ENCODE results near the gene FGF4. TPM values are rescaled to one million over a fixed set of nuclear protein-coding genes. Genes with fewer than 3 reads are reported as not detected.

The FGF4 gene
- total RNA-seq, 2 donors from 2014 or later, result not detected

GRCh38 chr11:69734841-69735240 lies 40.3 kb downstream of the FGF4 start:
- intact Hi-C loops (cut with DNase I), result loop anchor here in 1 of 2 donors (10.0 kb wide), 1 partner anchor 120 kb away; no protein-coding TSS in a partner anchor
- no peak for DNase-seq (ENCODE audit: low spot score)

DNA sequence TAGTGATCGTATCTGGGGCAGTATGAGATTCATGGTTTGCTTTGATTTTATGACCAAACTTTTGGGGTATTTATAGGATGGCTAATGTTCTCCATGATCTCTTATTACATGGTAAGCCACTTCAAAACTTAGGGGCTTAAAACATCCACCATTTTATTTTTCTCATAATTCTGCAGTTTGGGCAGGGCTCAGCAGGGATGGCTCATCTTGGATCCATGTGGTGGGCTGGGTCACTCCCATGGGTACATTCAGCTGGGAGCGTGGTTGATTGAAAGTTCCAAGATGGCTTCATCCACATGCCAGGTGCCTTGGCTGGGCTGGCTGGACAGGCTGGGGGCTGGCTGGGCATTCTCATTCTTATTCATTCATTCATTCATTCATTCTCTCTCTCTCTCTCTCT lies 40.8 kb downstream of the FGF4 start:
- intact Hi-C loops (cut with DNase I), result loop anchor here in 1 of 2 donors (10.0 kb wide), 1 partner anchor 120 kb away; no protein-coding TSS in a partner anchor
- no peak for DNase-seq (ENCODE audit: low spot score)

- no peak for DNase-seq (ENCODE audit: low spot score)
- intact Hi-C loops (cut with DNase I), result loop anchor here in 1 of 2 donors (10.0 kb wide), 1 partner anchor 122 kb away; no protein-coding TSS in a partner anchor
These were observed 42.2 kb downstream of the FGF4 start for GRCh38 chr11:69732910-69733309.

DNA sequence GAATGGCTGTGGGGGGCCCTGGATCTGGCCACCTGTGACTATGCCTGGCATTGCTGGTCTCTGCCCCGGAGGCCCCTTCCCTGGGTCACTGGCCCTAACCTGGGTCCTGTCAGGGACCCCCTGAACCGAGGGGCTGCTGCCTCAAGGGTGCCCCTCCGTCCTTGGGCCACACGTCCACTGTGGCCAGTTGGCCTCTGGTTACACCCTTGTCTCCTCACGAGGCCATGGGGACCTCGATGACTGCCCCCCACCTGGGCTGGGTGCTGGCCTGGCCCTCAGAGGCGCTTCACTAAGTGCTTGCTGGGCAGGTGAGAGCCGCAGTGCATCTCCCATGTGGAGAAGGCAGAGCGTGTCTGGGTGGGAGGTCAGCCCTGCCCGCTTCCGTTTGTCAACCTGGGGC lies 44.0 kb downstream of the FGF4 start:
- no peak for DNase-seq (ENCODE audit: low spot score)
- intact Hi-C loops (cut with DNase I), result loop anchor here in 1 of 2 donors (10.0 kb wide), 1 partner anchor 124 kb away; no protein-coding TSS in a partner anchor

DNA sequence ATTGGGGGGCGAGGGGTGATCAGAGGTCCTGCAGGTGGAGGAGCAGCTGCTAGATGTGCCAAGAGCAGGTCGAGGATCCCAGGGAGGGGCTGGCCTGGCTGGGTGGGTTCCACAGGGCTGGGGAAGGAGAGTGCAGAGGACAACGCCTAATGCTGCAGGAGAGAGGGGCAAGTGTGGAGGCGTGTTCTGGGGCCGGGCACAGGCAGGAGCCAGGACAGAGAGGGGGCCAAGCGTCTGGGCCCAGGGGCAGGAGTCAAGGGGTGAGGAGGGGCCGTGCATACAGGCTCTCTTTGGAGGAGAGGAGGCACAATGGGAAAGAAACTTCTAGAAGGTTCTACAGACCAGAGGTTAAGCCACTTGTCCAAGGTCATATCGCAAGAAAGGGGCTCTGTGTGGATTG lies 44.6 kb downstream of the FGF4 start:
- DNase-seq (ENCODE audit: low spot score), result no peak
- intact Hi-C loops (cut with DNase I), result loop anchor here in 1 of 2 donors (10.0 kb wide), 1 partner anchor 124 kb away; no protein-coding TSS in a partner anchor

- intact Hi-C loops (cut with DNase I), result no loop called here
- no peak for DNase-seq (ENCODE audit: low spot score)
These were observed 45.9 kb downstream of the FGF4 start for GRCh38 chr11:69729252-69729651.

DNA sequence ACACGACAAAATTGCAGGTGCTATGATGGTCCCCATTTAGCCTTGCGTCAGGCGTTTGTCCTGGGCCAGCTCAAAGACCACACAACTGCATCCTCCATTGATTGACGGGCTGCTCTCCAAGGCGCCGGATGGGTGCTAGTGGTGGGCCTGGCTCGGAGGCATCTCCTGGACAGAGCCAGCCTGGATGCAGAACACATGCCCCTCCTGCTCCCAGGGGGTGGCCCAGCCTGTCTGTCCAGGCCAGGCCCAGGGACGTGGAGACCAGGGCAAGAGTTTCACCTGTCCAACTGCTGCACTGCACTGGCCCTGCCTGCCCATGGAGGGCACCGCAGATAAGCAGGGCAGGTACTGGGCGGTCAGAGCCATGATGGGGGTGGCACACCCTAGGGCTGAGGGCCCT lies 47.9 kb downstream of the FGF4 start:
- intact Hi-C loops (cut with DNase I), result no loop called here
- no peak for DNase-seq (ENCODE audit: low spot score)

DNA sequence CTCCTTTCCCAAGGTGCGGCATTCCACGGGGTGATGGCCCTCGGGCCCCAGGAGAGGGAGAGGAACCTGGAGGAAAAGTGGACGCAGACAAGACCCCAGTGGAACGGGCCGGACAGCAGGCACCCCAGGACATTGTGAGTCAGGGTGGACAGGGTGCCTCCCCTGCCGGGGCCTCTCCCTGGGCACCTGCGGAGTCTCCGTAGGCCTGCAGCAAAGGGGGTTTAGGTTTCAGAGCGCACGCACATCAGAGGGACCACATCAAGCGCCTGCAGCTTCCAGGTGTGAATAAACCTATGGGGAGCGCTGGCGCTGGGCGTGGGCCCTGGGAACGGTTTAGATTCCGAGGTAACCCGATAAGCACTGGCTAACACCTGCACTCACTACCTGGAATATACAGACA lies 48.7 kb downstream of the FGF4 start:
- no peak for DNase-seq (ENCODE audit: low spot score)
- intact Hi-C loops (cut with DNase I), result loop anchor here in 1 of 2 donors (1.0 kb wide), 1 partner anchor 13 kb away; no protein-coding TSS in a partner anchor

- DNase-seq (ENCODE audit: low spot score), result no peak
- intact Hi-C loops (cut with DNase I), result loop anchor here in 1 of 2 donors (1.0 kb wide), 1 partner anchor 13 kb away; no protein-coding TSS in a partner anchor
These were observed 49.1 kb downstream of the FGF4 start for GRCh38 chr11:69726019-69726418.

- intact Hi-C loops (cut with DNase I), result no loop called here
- DNase-seq (ENCODE audit: low spot score), result no peak
These were observed 53.4 kb downstream of the FGF4 start for GRCh38 chr11:69721745-69722144.

GRCh38 chr11:69721106-69721505 lies 54.0 kb downstream of the FGF4 start:
- intact Hi-C loops (cut with DNase I), result no loop called here
- DNase-seq (ENCODE audit: low spot score), result no peak

Other genes starting within 250 kb of the FGF4 start
- 100 to 1,000 TPM in 1 of 2 donors, 10 to 100 TPM in 1; 65.8 to 100 TPM for gene CCND1, start 134.2 kb downstream of the FGF4 start, total RNA-seq
- 10 to 100 TPM; 17.2 to 18.5 TPM for gene LTO1, start 100.0 kb downstream of the FGF4 start, total RNA-seq
- not detected for gene FGF19, start 71.3 kb downstream of the FGF4 start, total RNA-seq
- gene FGF3, start 44.1 kb upstream of the FGF4 start, total RNA-seq, result not detected